HG02623 (cell line): ENCODE measurements around the gene MED13L.

Experiments used
- ATAC-seq: cut with Tn5 transposase; IDR thresholded peaks from one replicate; pipeline ENCODE4 v1.9.1; 2021; ENCODE audit warnings: moderate library complexity; ENCODE audit not compliant: unreplicated experiment

Gene MED13L

DNA sequence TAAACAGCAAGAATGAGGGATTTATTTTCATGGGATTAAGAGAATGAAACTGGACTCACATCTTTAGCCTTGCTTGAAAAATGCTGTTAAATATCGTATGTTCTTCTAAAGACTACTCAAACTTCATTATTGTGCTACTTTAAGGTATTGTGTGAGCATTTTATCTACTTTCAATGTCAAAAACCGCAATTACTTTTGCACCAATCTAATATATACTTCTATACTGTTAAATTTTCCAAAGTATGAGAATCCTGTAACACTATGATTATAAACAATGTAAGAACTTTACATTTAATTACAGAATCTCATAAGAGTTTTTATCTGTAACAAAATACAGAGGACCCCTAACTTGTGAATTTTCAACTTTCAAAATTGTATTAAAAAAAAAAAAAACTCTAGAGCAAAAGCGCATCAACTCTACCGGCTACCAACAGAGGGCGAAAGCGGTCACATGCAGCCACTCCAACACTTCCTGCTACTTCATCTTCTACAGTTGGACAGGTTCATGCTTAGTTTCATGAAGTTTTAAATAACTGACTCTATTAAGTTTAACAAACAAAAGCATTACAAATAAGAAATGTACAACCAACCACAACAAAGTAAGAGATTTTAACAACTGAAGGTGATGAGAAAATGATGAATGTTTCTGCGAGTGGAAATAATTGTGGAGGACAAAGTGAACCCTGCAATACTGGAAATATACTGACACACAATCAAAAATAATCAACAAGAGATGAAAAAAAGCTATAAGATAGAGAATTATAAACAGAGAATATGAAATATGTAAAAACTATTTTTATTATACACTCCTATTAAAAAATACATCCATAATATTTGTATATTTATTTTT lies 210.9 kb downstream of the MED13L start:
- no peak for ATAC-seq

DNA sequence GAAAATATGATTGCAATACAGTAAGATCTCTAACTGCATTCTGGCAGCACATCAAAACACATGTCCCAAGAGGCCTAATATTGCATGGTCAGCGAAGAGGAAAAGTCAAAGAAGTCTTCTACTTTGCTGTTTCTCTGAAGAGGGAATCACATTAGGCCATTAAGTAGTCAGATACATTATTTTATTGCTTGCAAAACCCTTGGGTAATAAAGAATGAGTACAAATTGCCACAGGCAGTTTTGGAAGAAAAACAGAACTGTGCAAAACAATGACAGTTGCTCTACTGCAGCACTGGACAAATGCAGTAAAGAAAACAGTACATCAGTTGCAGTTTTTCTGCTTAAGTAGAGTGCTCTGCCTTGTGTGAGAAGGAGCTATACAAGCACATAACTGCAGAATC lies 211.9 kb downstream of the MED13L start:
- ATAC-seq = no peak

DNA sequence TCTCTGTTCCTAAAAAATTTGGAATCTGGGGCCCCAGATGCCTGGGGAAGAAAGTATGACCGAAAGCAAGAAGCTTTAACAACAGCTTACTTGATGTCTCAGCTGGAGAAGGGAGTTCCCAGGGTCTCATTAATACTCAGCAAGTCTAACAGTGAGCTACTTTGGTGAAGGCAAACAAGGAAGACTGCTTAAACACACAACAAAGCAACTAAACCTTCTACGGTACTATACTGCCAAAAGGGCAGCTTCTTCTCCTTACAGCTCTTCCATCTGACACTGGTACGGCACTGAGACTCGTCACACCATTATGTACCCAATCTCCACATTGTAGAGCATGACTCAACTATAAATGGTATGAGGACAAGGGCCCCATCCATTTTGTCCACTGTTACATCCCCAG lies 213.0 kb downstream of the MED13L start:
- ATAC-seq = no peak

GRCh38 chr12:116062698-116063097 lies 214.8 kb downstream of the MED13L start:
- ATAC-seq = no peak

DNA sequence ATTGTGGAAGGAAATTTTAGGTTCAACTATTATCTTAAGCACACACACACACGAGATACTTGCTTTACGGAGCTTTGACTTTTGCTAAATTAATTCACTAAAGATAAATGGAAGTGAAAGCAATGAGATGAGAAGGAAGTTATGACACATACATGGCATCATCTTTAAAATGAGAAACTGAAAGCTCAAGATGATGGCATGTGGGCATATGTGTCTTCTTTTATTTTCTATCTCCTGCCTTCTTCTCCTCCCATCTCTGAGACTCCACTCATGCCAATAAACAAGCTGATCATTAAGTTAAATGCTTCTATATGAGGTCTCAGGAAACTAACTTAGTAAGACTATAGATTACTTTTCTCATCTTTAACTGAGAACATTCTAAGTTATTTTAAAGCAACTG lies 216.7 kb downstream of the MED13L start:
- ATAC-seq = no peak

DNA sequence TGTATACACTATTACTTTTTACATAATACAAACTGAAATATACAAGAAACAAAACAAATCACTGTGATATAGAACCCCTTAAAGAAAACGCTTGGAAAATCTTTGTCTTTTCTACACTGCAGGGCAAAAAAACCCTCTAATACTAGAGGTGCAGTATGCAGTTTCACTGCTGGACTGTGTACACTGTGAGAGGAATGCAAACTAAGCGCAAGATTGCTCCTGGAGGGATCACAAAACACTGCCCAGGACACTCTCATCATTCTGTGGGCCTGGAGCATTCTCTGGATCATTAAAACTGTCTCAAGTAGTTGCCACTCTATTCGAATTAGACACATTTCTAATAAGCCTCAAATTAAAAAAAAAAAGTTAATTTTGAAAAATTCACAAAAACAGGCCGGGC lies 217.6 kb downstream of the MED13L start:
- ATAC-seq = no peak

GRCh38 chr12:116058574-116058973 lies 218.9 kb downstream of the MED13L start:
- ATAC-seq = no peak

GRCh38 chr12:116057356-116057755 lies 220.1 kb downstream of the MED13L start:
- ATAC-seq = no peak

DNA sequence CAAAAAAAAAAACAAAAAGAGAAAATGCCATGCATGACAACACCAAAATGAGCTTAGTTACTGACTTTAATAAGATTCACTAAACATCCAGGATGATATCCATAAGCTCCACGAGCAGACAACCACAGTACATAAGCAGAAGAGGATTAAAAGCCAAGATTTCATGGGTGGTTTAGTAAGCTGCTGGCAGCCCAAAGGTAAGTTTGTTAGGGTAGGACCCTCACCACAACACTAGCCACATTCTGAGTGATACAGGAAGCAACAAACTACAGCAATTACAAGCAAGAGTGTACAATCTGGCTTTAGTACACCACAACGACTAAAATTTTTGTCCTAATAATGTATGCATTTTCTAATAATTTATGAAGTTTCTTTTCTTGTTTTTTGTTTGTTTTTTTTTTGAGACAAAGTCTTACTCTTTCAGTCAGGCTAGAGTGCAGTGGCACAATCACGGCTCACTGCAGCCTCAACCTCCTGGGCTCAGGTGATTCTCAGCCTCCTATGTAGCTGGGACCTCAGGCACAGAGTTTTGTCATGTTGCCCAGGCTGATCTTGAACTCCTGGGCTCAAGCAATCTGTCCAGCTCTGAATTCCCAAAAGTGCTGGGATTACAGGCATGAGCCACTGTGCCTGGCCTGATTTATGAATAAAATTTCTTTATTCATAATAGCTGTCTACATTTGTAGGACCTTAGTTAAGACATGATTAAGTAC lies 221.4 kb downstream of the MED13L start:
- ATAC-seq = no peak

GRCh38 chr12:116054280-116054679 lies 223.2 kb downstream of the MED13L start:
- no peak for ATAC-seq

GRCh38 chr12:116053479-116054200 lies 223.9 kb downstream of the MED13L start:
- no peak for ATAC-seq

- no peak for ATAC-seq
Measured at GRCh38 chr12:116050275-116050674, 227.2 kb downstream of the MED13L start.

DNA sequence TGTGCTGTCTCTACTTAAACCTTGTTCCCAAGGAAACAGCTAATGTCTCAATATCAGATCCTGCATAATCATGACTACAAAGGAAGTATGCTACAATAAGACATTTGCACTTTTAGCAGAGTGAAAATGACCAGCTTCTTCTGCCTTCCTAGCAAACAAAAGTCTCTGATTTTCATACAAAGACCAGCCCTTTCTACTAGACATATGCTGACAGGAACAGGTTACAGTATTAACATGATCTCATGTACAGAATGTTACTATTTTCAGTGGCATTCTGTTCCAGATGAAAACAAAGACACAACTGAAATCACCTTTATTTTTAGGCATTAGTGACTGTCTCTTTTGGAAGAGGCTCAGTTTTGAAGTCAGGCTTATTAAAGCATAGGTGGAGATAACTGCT lies 228.6 kb downstream of the MED13L start:
- ATAC-seq = no peak

- ATAC-seq = no peak
Measured at GRCh38 chr12:116046039-116046438, 231.5 kb downstream of the MED13L start.

DNA sequence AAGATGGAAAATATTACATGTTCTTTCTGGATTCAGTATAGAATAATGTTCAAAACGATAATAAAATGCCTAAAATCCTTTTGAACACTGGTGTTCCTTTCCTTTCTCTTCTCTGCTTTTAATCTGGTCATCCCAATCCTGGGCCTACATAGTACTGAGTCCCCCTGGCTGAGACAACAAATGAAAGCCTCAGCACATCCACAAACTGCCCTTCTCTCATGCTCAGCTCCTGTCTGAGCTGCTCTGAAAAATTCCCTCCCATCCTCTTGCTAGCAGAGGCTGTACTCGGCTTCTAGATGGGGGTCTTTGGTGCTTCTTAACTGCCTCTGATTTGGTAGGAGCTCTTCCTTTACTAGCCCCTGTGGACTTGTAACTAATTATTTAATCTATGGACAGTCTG lies 232.3 kb downstream of the MED13L start:
- no peak for ATAC-seq

DNA sequence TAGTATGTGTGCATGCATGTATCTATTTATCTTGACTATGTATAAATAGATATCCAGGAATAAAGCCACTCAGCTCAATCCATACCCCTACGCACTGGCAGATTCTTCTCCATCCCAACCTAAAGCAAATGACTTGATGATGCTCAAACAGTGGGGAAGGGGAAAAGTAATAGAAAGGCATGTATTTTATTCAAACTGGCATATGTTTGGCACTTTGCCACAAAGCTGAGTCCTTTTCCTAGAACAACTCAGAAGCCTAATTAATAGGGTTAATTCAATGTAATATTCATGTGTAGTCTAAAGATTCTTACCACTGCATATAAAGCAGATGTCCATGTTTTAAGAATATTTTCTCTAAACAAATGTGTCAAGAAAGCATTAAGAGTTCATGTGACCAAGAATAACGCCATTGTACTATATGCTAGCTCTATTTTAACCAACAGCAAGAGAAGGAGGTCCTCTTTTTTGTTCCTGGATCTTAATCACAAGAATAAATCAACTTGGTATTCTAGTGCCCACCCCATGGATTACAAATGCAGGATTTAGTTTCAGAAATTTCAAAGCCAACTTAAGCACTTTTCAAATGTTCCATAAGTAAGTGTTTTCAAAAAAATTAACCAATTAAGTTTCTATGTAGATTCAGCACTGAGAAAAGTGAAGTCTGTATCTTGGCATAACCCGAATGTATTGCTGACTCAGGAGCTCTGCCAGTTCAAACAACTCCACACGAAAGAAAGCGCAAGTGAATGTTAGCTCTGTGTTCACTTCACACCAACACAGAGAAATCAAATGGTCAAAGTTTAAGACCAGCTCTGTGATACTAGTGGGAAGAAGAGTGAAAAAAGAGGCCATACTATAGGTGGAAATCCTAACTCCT lies 233.6 kb downstream of the MED13L start:
- no peak for ATAC-seq

DNA sequence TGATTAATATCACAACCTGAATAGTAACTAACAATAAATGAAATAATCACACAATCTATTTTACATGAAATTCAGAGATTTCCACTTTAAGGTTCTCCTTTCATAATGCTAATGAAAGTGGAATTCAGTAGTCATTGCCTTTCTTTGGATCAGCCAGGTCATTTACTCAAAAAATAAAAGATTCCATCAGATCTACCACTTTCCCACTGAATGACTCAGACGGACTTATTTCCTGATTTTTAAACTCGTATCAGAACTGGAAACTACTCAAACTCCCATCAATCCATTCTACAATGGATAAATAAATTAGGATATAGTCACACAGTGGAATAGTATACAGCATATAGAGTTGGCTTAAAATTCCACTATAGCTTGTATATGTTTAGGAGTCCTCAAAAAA lies 237.1 kb downstream of the MED13L start:
- no peak for ATAC-seq

- no peak for ATAC-seq
Measured at GRCh38 chr12:116039081-116039480, 238.4 kb downstream of the MED13L start.

DNA sequence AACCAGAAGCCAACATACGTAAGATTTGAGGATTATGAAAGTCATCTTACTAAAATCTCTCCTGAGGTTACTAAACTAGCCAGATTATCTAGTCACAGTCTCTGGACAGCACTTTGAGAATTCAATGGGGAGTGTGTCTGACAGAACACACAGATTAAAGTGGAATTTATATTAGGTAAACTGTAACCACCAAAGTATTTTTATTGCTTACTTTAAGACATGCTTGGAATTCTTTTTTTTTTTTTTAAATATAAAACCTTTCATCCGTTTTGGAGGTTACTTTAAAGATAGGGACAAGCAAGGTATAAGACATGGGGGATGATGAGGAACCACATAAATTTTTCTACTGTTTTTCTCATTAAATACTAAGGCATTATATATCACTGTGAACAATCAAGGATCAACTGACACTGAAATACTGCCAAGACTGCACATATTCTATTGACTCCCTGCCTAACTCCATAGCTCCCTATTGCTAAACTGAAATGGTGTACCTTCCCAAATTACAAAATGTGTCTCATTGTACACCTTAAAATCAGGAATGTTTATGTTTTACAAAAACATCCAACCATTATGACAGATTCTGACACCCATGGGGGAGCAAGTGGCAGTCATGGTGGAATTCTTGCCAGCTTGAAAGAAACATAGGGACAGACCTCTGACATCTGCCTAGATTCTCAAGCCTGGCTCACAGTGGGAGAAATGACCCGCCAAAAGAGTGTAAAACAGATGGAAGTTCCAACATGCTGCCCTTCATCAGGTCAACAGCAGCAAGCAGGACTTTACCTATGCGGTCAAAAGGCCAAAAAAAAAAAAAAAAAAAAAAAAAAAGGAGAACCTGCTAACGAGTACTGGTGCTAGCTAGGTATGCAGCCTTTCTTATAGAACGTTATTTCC lies 239.3 kb downstream of the MED13L start:
- no peak for ATAC-seq

GRCh38 chr12:116033765-116034164 lies 243.7 kb downstream of the MED13L start:
- no peak for ATAC-seq
